GM06990 (cell line): ENCODE measurements around the gene SH2D4B.

ENCODE experiments used
- DNase-seq: peaks from one replicate; pipeline ENCODE4 v3.0.0-alpha.2; 2011; ENCODE audit not compliant: insufficient read length; ENCODE audit errors: extremely low read depth
- H3K27me3 ChIP-seq: replicated peaks from 2 replicates; pipeline ENCODE4 v1.6.0; 2011; ENCODE audit warnings: low read length; ENCODE audit not compliant: control insufficient read depth, insufficient read depth
- H3K36me3 ChIP-seq: 2 replicates; pipeline ENCODE4 v1.5.1; 2011; ENCODE audit warnings: low read length; ENCODE audit not compliant: control insufficient read depth, insufficient read depth
- H3K4me3 ChIP-seq: replicated peaks from 2 replicates; pipeline ENCODE4 v1.5.1; 2011; ENCODE audit warnings: low read depth, mild to moderate bottlenecking, control low read depth, low read length
- TF ChIP-seq, protein P1 (sequence below): IDR thresholded peaks from 2 replicates; pipeline ENCODE4 v1.5.1; 2011; ENCODE audit warnings: low read length, control low read depth, mild to moderate bottlenecking, inconsistent platforms; ENCODE audit not compliant: insufficient read depth, poor library complexity, severe bottlenecking

Gene SH2D4B

DNA sequence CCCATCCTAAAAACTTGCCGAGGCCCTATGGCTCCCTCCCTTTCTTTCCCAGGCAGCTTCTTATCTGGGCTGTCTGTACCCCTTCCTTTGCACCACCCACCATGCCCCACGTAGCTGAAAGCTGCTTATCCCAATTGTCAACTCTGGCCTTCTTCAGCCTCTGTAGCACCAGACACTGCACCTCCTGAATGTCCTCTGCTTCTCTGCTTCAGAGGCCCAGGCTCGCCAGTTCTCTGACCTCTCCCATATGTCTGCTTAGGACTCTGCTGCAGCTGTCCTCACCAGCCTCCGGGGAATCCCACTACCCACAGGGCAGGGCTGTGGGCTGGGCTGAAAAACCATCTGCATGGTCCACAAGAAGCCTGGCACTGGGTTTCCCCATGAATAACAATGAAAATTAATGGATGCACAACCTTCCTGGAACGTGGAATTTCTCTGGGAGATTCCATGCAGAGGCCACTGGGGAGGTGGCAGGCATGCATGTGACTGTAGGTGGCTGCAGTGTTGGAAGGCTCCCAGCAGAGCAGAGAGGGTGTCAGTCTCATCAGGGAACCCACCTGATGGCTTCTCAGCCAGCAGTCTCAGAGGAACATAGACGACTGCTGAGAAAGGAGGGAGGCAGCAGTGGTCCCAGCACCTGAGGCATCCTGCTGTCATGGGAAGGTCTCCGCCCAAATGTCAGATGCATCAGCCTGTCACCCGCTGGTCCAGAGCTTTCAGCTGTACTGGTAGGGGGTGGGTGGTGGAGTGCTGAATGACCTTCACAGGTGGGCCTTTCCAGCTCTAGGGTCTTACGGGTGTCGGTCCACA is 16.8 kb upstream of the SH2D4B start:
- TF ChIP-seq, protein P1, sequence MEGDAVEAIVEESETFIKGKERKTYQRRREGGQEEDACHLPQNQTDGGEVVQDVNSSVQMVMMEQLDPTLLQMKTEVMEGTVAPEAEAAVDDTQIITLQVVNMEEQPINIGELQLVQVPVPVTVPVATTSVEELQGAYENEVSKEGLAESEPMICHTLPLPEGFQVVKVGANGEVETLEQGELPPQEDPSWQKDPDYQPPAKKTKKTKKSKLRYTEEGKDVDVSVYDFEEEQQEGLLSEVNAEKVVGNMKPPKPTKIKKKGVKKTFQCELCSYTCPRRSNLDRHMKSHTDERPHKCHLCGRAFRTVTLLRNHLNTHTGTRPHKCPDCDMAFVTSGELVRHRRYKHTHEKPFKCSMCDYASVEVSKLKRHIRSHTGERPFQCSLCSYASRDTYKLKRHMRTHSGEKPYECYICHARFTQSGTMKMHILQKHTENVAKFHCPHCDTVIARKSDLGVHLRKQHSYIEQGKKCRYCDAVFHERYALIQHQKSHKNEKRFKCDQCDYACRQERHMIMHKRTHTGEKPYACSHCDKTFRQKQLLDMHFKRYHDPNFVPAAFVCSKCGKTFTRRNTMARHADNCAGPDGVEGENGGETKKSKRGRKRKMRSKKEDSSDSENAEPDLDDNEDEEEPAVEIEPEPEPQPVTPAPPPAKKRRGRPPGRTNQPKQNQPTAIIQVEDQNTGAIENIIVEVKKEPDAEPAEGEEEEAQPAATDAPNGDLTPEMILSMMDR = no peak
- H3K27me3 ChIP-seq = no peaks in the 10 kb centered on the region
- peaks cover 18% of the 10 kb centered on the region for H3K36me3 ChIP-seq
- H3K4me3 ChIP-seq = no peak overlapping the region
- no peak for DNase-seq

DNA sequence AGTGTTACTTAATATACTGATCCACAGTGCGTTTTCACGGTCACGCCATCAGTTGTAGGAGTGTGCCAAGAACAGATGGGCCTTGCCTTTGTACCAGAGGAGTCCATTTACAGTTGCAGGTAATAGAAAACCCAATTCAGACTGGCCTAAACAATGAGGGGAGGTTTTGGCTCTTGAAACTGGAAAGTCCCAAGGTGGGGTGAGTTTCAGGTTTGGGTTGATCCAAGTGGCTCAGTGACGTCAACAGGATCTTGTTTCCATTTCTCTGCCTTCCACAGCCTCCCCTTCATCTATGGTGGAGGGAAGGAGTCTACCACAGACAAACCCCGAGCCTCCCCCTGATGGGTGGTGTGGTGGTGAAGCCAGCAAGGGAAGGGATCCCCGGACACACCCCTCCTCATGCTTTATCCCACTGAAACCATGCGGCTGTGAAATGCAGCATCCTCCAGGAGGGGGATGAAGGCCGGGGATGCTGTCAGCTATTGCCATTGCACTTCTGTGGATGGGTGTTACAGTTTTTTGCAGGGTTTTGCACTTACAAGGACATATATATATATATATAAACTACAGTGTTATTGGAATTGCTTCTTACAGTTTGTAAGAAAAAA is 14.8 kb upstream of the SH2D4B start:
- H3K36me3 ChIP-seq = peaks cover 8% of the 10 kb centered on the region
- H3K4me3 ChIP-seq = no peak overlapping the region
- no peaks in the 10 kb centered on the region for H3K27me3 ChIP-seq
- TF ChIP-seq, protein P1 = no peak
- no peak for DNase-seq

DNA sequence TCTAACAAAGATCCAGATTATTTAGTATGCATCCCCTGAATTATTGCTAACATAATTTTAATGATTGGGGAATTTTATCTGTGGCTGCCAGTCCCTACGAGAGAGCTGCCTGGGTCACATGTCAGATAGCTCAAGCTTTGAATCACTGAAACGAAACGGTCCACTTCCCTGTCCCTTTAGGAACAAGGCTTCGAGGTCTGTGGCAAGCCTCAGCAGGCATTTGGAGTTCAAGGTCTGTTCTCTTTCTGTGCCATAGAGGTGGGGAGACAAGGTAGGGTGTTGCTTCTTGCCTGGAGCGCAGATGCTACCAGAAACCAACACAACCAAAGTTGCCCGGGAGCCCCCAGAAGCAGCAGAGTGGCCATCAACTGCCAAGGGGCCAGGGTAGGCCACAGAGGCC is 13.9 kb upstream of the SH2D4B start:
- Histone ChIP-seq H3K36me3 (peaks cover 3% of the 10 kb centered on the region), H3K27me3 (no peaks in the 10 kb centered on the region), H3K4me3 (no peak overlapping the region)
- DNase-seq = no peak
- TF ChIP-seq, protein P1 = no peak

DNA sequence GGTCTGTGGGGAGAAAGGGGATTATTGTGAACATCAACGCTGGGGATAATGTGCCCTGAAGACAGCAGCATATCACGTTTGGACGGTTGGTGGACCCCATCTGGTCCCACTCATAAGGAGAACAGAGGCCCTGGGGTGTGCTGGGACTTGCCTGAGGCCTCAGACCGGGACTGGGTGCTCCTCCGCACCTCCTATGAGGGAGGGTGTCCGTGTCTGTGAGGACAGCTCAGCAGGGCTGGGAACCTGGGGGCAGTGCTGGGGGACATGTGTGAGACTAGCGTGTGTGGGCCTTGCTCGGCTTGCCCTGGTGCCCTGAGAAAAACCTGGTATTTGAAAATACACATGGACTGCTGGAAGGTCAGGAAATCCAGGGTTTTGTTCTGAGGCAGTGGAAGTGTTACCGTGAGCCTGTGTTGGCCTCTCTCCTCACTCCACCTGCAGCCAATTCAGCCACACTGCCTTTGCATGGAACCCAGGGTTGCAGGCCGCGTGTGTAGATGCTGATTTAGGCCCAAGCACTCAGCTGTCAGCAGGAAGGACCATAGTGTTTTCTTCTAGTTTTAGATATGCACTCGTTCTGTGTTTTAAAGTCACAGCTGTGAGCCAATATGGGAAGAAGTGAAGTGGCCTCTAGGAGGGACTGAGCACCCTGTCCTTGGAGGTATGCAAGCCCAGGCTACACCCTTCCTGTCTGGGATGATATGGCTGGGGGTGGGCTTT is 13.4 kb upstream of the SH2D4B start:
- Histone ChIP-seq H3K27me3 (no peaks in the 10 kb centered on the region), H3K4me3 (no peak overlapping the region), H3K36me3 (no peaks in the 10 kb centered on the region; the same call in none of the 2 replicates)
- TF ChIP-seq, protein P1 = no peak
- DNase-seq = no peak

DNA sequence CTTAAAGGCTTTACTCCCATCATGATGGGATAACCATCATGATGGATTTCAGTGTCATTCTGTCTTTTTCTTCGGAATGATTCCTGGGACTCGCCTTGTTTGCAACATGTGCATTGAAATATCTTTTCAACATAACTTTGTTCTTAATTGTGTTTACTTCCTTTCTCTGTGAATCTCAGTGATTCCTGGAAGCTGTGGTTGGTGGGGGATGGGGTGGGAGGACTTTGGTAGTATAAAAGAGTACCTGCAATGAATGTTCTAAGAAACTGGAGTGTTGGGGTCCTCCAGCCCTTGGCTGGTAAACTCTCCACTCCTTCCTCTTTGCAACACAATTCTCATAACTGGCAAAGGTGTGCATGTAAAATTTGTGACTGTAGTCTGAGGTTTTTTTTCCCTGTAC is 11.5 kb upstream of the SH2D4B start:
- TF ChIP-seq, protein P1 = no peak

More for the DNA sequence above, 11.5 kb upstream of the SH2D4B start:
- no peak for DNase-seq
- Histone ChIP-seq H3K4me3 (no peak overlapping the region), H3K36me3 (no peaks in the 10 kb centered on the region; the same call in none of the 2 replicates), H3K27me3 (no peaks in the 10 kb centered on the region)
